ENCODE data around the gene STX3. TPM values are rescaled to one million over a fixed set of nuclear protein-coding genes. Genes with fewer than 3 reads are reported as not detected.
A peak's percentile ranks its signal among the peaks of the same experiment; 100 is the strongest.
"Not testable (repeated sequence)": the region's sequence is repeated elsewhere in the genome, so short reads cannot be mapped to it uniquely, and the experiment has no call there.

Gene STX3
- total and polyA plus RNA-seq, 5 experiments from 2014 or later, result 2.8 to 11.2 (median 3.6) TPM

DNA sequence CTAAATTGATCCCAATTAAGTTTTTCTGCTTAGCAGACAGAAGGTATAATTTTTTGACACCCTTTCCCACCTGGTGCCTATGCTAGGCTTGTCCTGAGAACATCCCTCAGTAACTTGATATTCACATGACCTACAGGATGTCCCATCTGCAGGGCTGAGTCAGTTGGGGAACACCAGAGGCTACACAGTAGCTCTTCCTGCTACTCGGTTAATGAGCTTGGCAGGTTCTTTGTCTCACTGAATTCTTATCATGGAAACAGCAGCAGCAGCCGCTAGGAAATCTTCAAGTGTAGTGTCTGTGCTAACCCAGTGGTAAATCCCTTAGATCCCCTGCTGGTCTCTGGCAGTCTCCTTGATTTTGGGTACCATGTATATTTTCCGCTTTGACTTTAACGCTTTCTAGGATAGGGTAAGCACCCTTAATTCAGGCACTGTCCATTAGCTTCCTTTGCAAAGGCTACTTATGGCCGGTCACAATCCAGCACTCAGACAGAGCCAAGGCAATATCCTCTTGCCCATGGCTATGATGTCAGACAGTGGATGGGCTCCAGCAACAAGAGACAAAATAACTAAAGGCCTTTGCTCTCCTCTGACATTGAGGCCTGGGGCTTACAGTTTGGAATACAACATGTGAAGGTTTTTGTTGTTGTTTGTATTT lies 46.9 kb downstream of the STX3 start:
- peaks cover 0 to 5% (median 0%) of the 10 kb centered on the region in 4 donors for H3K4me1 Mint-ChIP-seq
- H3K27ac Mint-ChIP-seq, result peak overlapping the region in 1 of 10 donors; percentile 53
- no peaks in the 10 kb centered on the region for H3K27me3 Mint-ChIP-seq
- POLR2A ChIA-PET, result interaction anchor here (0.5 to 1.6 kb wide), 2 partner anchors 8 to 24 kb away, joined by 4 to 5 read pairs; partner anchors contain the start of gene MRPL16
- H3K4me3 Mint-ChIP-seq, result no peak overlapping the region
- peaks cover 0 to 34% (median 5%) of the 10 kb centered on the region in 3 donors for H3K36me3 Mint-ChIP-seq
- ATAC-seq (peak; percentile 14 to 17), DNase-seq (no peak)
- H3K9me3 Mint-ChIP-seq, result no peaks in the 10 kb centered on the region

DNA sequence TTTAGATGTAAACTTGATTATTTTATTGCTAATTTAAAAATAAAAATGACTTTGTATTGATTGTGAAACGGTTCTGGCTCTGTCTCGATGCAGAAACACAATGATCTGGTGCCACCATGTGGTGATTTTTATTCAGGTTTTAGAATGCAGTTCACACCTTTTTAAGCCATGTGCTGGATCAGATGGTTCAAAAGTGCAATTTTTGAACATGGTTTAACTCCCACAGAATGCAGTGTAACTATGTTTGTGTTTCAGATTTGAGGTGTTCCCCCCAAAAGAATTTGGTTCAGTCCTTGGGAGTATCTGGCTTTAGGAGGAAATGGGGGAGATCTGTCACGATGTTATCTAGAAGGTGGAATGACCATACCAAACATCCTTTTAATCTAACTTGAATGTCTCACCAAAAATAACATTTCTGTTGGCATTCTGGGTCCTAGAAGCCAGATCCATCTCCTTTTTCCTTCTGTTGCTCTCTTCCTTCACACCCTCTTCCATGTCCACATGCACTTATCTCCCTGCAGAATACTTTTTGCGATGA lies 47.5 kb downstream of the STX3 start:
- Mint-ChIP-seq H3K4me1 (peaks cover 0 to 6% (median 0%) of the 10 kb centered on the region in 4 donors), H3K27me3 (no peaks in the 10 kb centered on the region), H3K9me3 (no peaks in the 10 kb centered on the region), H3K27ac (peak overlapping the region in 2 of 10 donors; percentile 29 to 73), H3K4me3 (no peak overlapping the region), H3K36me3 (peaks cover 0 to 34% (median 5%) of the 10 kb centered on the region in 3 donors)
- POLR2A ChIA-PET, result interaction anchor here (0.5 kb wide), 1 partner anchor 24 kb away, joined by 4 read pairs; no protein-coding TSS in a partner anchor
- DNase-seq, result peak in 8 of 10 donors; percentile 7 to 68 (median 56)
- peak; percentile 68 to 84 for ATAC-seq

DNA sequence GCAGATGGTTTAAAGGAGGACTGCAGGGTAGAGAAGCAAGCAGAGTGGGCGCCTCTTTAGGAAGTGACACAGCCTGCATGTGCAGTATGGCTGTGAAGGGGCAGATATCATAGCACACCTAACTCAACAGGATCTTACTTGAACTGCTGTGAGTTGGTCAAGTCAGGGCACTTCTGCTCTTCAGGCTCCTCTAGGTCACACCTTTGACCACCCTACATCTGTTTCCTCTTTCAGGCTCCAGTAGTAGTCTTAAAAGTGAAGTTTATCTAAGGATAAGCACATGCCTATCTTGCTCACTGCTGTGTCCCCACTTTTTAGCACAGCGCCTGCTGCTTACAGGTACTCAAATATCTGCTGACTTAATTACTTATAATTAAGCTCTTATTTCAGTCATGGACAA lies 48.9 kb downstream of the STX3 start:
- Mint-ChIP-seq H3K4me3 (no peak overlapping the region), H3K36me3 (peaks cover 0 to 39% (median 5%) of the 10 kb centered on the region in 3 donors), H3K27ac (peak overlapping the region in 1 of 10 donors; percentile 4), H3K27me3 (no peaks in the 10 kb centered on the region), H3K9me3 (no peaks in the 10 kb centered on the region), H3K4me1 (peaks cover 0 to 6% (median 3%) of the 10 kb centered on the region in 4 donors)
- ATAC-seq (no peak), DNase-seq (no peak)
- POLR2A ChIA-PET, result no interaction called here

DNA sequence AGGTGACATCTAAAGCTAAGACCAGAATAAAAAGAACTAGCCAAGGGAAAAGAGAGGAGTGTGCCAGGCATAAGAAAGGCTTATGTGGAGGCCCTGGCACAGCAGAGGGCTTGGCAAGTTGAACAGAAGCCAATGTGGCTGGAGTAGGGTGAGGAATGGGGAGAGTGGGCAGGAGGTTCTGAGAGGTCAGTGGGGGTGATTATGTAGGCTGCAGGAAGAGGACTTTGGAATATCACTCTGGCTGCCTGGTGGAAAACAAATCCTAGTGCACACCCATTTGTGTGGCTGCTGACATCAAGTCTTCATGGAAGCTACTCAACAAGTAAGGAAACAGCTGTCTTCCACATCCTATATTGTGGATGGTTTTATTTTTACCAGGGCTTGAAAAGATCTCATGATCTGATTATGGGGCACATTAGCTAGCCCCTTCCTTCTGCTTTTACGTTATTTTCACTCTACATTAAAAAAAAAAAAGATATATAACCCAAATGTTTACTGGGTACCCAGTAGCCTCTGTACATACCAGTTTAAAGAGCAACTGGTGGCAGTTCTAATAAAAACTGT lies 52.0 kb downstream of the STX3 start:
- Mint-ChIP-seq H3K9me3 (peaks cover 0 to 4% (median 0%) of the 10 kb centered on the region in 9 donors), H3K27me3 (peaks cover 0 to 7% (median 0%) of the 10 kb centered on the region in 5 donors), H3K4me3 (no peak overlapping the region), H3K36me3 (peaks cover 6 to 37% (median 7%) of the 10 kb centered on the region in 3 donors), H3K4me1 (peaks cover 10 to 23% (median 18%) of the 10 kb centered on the region in 4 donors), H3K27ac (peak overlapping the region in 4 of 10 donors; percentile 3 to 83 (median 36))
- no peak for DNase-seq
- POLR2A ChIA-PET, result no interaction called here
- no peak for ATAC-seq

DNA sequence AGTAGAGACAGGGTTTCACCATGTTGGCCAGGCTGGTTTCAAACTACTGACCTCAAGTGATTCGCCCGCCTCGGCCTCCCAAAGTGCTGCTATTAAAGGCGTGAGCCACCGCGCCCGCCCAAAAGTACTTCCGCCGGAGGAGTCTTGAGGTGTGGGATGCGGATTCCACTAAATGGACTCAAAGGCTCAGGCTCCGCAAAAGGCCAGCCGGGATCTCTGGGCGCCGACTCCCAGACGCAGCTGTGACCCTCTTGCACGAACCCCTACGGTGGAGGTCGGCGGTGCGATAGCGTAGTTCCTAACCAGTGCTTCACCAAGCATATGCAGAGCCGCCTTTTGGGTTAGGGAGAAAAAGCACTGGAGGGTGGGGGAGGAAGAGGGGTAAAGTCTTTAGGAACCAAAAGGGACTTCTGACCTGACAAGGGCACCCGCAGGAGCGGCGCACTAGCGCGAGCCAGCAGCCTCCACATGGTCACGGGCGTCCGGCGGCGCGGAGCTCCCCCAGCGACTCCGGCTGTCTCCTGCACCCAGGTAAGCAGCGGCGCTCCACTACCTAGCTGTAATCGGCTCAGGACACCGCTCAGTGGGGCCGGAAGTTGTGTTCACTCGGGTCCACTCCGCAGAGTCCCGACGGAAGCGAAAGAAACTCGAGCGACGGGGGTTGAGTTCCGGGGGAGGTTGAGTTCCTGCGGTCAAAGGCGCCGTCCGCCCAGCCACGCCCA lies 55.2 kb downstream of the STX3 start, which contains the start of gene MRPL16:
Gene MRPL16, minus strand, starts transcription at position 590 of the 722 bp plus-strand sequence. Its CDS starts 120 bp downstream, at position 470.
- Mint-ChIP-seq H3K4me3 (peak within 1 kb of the TSS; percentile 89 to 95 (median 92)), H3K9me3 (peaks cover 0 to 4% (median 0%) of the 10 kb centered on the region in 9 donors), H3K27ac (peak within 1 kb of the TSS; percentile 89 to 95 (median 94)), H3K27me3 (peaks cover 0 to 9% (median 4%) of the 10 kb centered on the region in 5 donors), H3K4me1 (peaks cover 10 to 29% (median 20%) of the 10 kb centered on the region in 4 donors), H3K36me3 (peaks cover 6 to 26% (median 9%) of the 10 kb centered on the region in 3 donors)
- peak; percentile 77 to 94 (median 87) for DNase-seq
- POLR2A ChIA-PET, result interaction anchor here (0.6 to 1.8 kb wide), 4 partner anchors 9 to 141 kb away, joined by 3 to 12 read pairs (median 6); partner anchors contain the start of genes PATL1 and STX3
- ATAC-seq, result peak; percentile 99

DNA sequence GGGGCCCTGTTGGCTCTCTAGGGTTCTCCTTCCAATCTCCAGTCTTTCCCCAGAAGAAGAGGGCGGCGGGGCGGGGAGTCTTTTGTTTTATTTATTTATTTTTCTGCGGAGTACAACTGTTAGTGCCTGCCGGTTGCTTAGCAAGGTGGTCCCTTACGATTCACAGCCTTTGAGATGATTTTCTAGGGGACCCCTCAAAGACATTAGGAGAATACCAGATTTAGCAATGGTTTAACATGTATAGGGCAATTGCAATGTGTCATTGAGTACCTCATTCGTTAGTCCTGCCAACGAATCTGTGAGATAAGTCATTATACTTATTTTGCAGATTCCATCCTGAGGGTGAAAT lies 55.7 kb downstream of the STX3 start:
- Mint-ChIP-seq H3K36me3 (peaks cover 6 to 24% (median 9%) of the 10 kb centered on the region in 3 donors), H3K27me3 (peaks cover 0 to 9% (median 4%) of the 10 kb centered on the region in 5 donors), H3K27ac (peak overlapping the region; percentile 89 to 95 (median 94)), H3K9me3 (peaks cover 0 to 4% (median 0%) of the 10 kb centered on the region in 9 donors), H3K4me1 (peaks cover 10 to 29% (median 20%) of the 10 kb centered on the region in 4 donors), H3K4me3 (peak overlapping the region; percentile 89 to 95 (median 92))
- DNase-seq, result no peak
- peak in 1 of 2 donors; percentile 24 for ATAC-seq
- POLR2A ChIA-PET, result interaction anchor here (0.6 to 1.8 kb wide), 4 partner anchors 10 to 142 kb away, joined by 3 to 12 read pairs (median 6); partner anchors contain the start of genes PATL1 and STX3

DNA sequence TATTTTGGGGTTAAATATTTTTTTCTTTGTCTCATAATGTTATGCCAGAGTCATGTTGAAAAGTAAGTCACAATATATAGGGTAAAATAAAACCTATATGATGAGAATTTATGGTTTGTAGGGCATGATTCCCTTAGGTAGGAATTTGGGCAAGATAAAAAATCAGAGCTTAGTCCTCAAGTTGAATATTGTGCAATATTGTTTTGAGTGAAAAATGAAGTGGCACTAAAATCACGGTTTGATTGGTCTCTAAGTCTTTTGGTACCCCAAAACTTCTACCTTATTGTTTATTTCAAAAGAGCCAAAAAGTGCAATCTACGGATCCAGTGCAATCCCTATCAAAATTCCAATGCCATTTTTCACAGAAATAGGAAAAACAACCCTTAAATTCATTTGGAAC lies 57.0 kb downstream of the STX3 start:
- Mint-ChIP-seq H3K4me3 (peak overlapping the region in 2 of 10 donors; percentile 28 to 29), H3K36me3 (peaks cover 4 to 12% (median 6%) of the 10 kb centered on the region in 3 donors), H3K4me1 (peaks cover 10 to 37% (median 17%) of the 10 kb centered on the region in 4 donors), H3K27ac (no peak overlapping the region), H3K27me3 (peaks cover 0 to 9% (median 4%) of the 10 kb centered on the region in 5 donors), H3K9me3 (peaks cover 0 to 4% (median 0%) of the 10 kb centered on the region in 9 donors)
- no peak for ATAC-seq
- DNase-seq, result no peak
- POLR2A ChIA-PET, result no interaction called here

DNA sequence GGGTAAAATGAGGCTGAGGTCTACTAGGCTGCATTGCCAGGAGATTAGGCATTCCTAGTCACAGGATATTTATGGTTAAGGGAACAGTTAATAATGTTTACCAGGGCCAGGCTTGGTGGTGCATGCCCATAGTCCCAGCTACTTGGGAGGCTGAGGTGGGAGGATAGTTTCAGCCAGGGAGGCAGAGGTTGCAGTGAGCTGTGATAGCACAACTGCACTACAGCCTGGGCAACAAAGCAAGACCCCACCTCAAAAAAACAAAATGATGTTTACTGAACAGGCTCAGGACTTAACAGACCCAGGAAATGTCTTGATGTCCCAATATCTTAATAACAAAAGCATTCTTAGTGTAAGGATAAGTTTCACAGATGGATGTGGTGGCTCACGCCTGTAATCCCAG lies 58.2 kb downstream of the STX3 start:
- H3K4me3 Mint-ChIP-seq, result no peak overlapping the region
- peaks cover 0 to 9% (median 4%) of the 10 kb centered on the region in 5 donors for H3K27me3 Mint-ChIP-seq
- POLR2A ChIA-PET, result interaction anchor here (0.6 kb wide), 1 partner anchor 58 kb away, joined by 3 read pairs; the partner anchor contains the start of gene STX3
- peak overlapping the region in 1 of 10 donors; percentile 18 for H3K27ac Mint-ChIP-seq
- DNase-seq, result no peak
- H3K4me1 Mint-ChIP-seq, result peaks cover 10 to 43% (median 18%) of the 10 kb centered on the region in 4 donors
- ATAC-seq, result no peak
- peaks cover 0 to 4% (median 0%) of the 10 kb centered on the region in 9 donors for H3K9me3 Mint-ChIP-seq
- H3K36me3 Mint-ChIP-seq, result peaks cover 4 to 6% (median 5%) of the 10 kb centered on the region in 3 donors

DNA sequence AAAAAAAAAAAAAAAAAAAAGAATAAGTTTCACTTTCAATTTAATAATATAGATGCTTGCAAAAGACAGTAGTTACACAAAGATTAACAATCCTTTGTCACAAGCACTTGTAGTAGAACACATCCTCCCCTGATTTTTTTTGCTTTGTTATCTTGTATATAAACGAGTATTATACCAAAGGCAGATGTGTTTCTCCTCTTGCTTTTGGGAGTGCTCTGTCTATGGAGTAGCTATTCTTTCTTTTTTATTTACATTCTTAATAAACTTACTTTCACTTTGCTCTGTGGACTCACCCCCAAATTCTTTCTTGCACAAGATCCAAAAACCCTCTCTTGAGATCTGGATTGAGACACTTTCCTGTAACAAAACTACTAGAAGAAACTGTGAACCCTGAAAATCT lies 58.8 kb downstream of the STX3 start:
- H3K36me3 Mint-ChIP-seq, result peaks cover 0 to 6% (median 4%) of the 10 kb centered on the region in 3 donors
- ATAC-seq (no peak), DNase-seq (no peak)
- H3K27ac Mint-ChIP-seq, result peak overlapping the region in 2 of 10 donors; percentile 36 to 73
- peaks cover 0 to 9% (median 4%) of the 10 kb centered on the region in 5 donors for H3K27me3 Mint-ChIP-seq
- peaks cover 10 to 44% (median 24%) of the 10 kb centered on the region in 4 donors for H3K4me1 Mint-ChIP-seq
- peaks cover 0 to 4% (median 0%) of the 10 kb centered on the region in 9 donors for H3K9me3 Mint-ChIP-seq
- H3K4me3 Mint-ChIP-seq, result peak overlapping the region in 6 of 10 donors; percentile 3 to 24 (median 10)
- POLR2A ChIA-PET, result interaction anchor here (0.6 kb wide), 1 partner anchor 59 kb away, joined by 3 read pairs; the partner anchor contains the start of gene STX3

DNA sequence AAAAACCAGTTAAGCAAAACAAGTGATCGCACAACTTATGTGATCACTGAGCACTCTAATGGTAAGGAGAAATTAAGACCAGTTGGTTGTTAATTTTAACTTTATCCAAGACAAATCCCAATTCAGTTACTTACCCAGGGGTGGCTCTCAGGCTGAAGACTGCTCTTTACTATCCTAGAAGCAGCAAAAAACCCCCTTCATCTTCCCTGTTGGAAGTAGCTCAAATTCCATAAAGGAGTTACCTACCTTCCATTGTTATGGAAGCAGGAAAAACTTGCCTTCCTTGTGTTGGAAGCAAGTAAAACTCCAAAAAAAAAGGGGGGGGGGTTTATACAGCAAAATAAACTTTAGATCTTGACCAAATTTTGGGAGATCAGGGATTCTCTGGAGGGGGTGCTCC lies 60.6 kb downstream of the STX3 start:
- Mint-ChIP-seq H3K9me3 (peaks cover 0 to 4% (median 0%) of the 10 kb centered on the region in 9 donors), H3K4me1 (peaks cover 7 to 36% (median 18%) of the 10 kb centered on the region in 4 donors), H3K27me3 (peaks cover 0 to 9% (median 4%) of the 10 kb centered on the region in 5 donors), H3K27ac (no peak overlapping the region), H3K4me3 (no peak overlapping the region), H3K36me3 (peaks cover 0 to 6% (median 4%) of the 10 kb centered on the region in 3 donors)
- no peak for DNase-seq
- ATAC-seq, result no peak
- POLR2A ChIA-PET, result no interaction called here

DNA sequence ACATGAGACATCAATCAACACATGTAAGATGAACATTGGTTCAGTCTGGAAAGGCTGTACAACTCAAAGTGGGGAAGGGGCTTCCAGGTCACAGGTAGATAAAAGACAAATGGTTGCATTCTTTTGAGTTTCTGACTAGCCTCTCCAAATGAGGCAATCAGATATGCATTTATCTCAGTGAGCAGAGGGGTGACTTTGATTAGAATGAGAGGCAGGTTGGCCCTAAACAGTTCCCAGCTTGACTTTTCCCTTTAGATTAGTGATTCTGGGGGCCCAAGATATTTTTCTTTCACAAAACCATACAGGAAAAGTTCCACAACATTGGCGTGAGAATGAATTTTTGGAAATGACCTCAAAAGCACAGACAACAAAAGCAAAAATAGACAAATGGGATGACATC lies 61.3 kb downstream of the STX3 start:
- H3K27me3 Mint-ChIP-seq, DNase-seq, H3K36me3 Mint-ChIP-seq, H3K4me3 Mint-ChIP-seq, H3K27ac Mint-ChIP-seq, ATAC-seq, POLR2A ChIA-PET, H3K9me3 Mint-ChIP-seq: not testable (repeated sequence)
- peaks cover under 1 to 29% (median 12%) of the 10 kb centered on the region in 4 donors for H3K4me1 Mint-ChIP-seq

DNA sequence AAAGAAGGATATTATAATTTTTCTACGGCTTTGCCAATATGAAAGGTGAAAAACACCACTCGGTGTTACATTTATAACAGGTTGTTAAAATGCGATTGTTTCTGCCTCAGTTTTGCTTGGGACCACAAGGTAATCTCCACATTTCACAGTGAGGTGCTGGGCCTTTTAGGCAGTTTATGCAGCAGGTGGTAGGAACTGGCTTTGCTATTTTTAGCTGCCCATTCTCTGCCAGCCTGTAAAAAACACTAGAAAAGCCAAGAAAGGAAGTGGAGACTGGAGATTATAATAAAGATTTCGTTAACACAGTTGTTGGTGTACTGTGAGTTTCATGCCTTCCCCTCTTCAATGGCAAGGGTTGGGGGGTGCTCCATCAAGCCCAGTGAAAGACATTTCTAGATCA lies 63.4 kb downstream of the STX3 start:
- POLR2A ChIA-PET, result no interaction called here
- peaks cover 2 to 31% (median 16%) of the 10 kb centered on the region in 4 donors for H3K4me1 Mint-ChIP-seq
- DNase-seq (no peak), ATAC-seq (no peak)
- no peaks in the 10 kb centered on the region for H3K9me3 Mint-ChIP-seq
- H3K4me3 Mint-ChIP-seq, result no peak overlapping the region
- no peaks in the 10 kb centered on the region for H3K36me3 Mint-ChIP-seq
- peaks cover 0 to 3% (median 0%) of the 10 kb centered on the region in 5 donors for H3K27me3 Mint-ChIP-seq
- peak overlapping the region in 3 of 10 donors; percentile 3 to 34 (median 8) for H3K27ac Mint-ChIP-seq

All from naive thymus-derived CD8-positive, alpha-beta T cell (primary cell).